ENCODE results near the gene COL20A1. TPM values are rescaled to one million over a fixed set of nuclear protein-coding genes. Genes with fewer than 3 reads are reported as not detected.

The COL20A1 gene
- total RNA-seq, 1 donor from 2014 or later = 3.0 TPM

DNA sequence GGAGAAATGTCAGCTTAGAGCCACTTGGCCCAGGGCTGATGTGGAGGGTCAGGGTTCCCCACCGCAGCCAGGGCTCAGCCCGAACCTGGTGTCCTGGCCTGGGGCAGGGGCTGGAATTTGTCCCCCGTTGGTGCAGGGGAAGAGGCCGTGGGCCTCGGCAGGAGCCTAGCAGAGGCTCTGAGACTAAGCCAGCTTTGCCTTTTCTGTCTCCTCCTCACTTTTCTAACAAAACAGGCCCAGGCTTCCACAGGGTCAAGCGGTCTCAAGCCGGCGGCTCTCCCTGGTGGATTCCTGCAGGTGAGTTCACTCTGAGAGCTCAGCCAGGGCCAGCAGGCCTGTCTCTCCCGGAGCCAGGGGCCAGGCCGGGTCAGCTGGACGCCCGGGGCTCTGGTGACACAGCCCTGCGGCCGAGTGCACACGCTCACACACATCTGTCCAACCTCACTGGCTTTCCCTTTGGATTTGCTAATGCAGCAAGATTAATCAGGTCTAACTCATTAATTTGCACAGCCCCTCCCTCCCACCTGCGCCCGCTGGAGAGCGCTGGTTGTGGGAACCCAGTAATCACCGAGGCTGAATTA, 71.1 kb downstream of the COL20A1 start:
- no peak for DNase-seq

DNA sequence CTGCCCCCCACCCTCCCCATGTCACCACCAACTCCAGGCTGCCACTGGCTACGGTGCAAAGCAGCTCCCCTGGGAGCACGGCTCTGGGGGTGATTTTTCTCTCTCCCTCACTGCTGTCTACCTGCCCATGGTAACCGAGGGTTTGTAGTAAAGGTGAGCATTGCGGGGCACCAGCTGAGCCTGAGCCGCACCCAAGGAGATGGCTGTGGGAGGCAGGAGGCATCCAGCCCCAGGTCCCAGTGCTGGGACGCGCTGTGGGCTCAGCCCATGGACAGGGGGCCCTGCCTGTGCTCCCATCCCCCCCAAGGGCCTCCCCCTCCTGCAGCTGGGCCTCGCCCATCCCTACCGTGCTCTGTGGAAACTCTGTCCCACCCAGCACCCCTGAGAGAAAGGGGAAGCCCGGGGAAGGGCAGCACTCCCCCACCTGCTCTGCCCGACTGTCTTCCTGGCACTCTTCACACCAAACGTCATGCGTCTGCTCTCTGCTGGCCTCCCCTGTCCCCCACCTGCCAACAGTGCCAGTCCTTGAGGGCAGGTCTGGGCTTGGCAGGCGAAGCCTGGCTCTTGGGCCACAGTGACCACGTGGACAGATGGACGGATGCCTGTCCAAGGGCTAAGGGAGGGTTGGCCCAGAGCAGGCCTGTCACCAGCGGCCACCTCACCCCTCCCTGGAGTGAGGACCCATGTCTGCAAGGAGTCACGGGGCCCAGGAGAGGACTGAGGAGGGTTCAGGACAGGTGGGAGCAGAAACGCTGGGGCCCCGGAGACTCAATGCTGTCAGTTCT, 72.0 kb downstream of the COL20A1 start:
- DNase-seq = no peak

DNA sequence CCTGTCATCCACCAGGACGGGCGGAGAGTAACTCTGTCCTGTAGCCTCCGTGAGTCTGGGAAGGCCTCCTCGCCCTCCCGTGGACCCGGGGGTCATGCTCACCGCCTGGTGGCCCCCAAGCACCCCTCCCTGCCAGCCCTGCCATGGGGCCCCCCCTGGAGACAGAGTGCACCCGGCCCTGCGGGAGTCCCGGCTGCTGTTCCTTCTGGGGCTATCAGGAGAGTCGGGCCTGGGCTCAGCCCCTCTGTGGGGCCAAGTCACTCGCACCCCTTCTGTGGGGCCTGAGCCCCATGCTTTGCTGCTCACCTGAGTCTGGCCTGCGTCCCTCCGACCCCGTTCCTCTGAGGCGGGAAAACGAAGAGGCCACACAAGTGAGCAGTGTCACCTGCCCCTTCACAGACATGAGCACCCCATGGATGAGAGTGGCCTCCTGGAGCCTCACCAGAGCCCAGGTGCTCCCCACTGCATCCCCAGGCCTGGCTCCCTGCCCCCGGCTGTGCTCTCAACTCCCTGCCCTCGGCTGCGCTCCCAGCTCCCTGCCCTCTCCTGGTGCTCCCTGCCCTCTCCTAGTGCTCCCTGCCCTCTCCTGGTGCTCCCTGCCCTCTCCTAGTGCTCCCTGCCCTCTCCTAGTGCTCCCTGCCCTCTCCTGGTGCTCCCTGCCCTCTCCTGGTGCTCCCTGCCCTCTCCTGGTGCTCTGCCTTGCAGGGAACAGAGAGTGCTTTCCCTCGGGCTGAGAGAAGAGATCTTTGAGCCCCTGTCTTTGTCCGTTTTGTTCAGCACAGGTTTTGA, 72.8 kb downstream of the COL20A1 start:
- DNase-seq = no peak

DNA sequence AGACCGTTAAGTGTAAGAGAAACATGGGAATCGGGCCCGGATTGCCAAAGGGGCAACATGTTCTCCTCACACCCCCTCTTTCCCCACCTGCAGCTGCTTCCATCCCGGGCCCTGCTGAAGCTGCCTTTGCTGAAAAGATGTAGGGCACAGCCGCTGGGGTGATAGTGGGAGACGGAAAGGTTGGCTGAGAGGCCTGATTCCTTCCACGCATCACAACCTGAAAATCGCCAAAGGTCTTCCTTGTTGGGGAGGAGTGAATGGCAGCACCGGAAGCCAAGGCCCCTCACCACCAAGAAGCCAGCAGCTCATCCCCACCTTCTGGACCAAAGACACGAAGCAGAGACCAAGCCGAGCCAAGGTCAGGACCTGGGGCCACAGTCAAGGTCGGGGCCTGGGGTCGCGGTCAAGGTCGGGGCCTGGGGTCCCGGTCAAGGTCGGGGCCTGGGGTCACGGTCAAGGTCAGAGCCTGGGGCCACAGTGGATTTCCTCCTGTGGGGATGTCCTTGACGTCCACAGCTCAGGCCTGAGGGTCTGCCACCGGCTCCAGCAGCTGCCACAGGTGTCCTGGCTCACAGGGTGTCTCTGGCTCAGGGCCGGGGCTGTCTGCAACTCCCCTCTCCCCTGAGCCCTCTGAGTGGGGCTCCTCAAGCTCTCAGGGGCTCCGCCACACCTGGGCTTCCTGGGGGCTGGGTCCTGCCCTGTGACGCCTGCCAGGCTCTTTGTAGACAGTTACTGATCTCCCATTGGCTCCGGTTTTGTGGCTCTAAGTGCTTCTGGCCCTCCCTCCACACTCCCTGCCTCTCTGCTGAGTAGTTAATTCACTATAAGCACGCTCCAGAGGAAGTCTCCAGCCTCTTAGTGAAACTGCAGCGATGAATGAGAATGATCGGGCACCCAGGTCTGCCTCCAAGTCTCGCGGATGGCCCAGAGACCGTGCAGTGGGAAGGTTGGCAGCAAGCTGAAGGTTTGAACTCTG, 73.7 kb downstream of the COL20A1 start:
- DNase-seq = no peak

DNA sequence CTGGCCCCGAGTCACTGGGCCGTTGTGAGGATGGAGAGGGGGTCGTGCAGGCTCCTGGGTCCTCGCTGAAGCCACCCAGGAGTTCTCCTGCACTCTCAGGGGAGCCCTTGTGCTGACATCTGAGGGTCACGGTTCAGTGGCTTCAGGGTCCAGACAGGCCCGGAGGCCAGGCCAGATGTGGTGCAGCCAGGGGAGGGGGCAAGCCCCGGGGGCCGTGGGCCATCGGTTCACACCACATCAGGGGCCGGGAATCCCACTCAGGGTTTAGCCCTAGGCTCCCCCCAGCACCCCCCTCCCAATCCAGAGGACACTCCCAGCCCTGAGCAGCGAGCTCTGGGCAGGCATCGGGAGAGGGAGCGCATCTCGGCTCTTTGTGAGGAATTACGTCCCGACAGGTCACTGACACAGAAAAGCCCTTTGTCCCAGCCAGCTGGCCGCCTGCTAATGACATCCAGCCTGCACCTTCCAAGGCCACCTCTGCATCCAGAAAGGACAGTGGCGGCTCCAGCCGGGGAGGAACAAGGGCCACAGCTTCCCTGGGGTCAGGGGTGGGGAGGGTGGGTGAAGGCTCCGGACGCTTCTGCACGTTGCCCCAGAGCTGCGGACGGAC, 74.6 kb downstream of the COL20A1 start:
- no peak for DNase-seq

DNA sequence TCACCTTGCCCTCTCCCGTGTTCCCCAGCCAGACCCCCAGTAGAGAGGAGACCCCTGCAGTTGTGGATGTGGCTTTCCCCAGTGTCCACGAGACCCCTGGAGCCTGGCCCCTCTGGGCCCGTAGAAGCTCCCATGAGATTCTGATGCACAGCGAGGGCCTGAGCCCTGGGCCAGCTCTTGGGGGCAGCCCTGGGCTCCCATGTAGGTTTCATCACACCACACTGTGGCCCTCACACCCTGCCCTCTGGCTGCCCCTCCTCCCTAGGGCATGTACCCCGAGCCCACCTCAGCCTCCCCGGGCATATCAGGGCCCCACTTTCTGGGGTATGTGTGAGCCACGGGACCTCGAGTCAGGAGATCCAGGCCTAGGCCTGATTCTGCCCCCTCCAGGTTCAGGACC, 75.2 kb downstream of the COL20A1 start:
- DNase-seq = no peak

DNA sequence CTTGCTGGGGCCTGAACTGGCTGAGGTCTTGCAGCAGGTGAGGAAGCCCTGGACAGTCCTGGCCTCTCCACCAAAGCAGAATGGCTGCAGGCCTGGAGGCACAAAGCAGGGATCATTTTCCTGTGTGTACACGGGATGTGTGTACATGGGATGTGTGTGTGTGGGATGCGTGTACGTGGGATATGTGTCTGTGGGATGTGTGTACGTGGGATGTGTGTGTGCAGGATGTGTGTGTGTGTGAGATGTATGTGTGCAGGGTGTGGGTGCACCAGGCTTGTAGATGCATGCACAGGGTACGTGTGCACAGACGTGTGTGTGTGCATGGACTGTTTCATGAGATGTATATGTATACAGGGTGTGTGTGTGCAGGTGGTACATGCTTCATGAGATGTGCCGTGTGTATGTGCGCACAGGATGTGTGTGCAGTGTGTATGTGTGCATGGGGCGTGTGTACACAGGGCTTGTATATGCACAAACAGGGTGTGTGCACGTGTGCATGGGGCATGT, 76.1 kb downstream of the COL20A1 start:
- DNase-seq = no peak

DNA sequence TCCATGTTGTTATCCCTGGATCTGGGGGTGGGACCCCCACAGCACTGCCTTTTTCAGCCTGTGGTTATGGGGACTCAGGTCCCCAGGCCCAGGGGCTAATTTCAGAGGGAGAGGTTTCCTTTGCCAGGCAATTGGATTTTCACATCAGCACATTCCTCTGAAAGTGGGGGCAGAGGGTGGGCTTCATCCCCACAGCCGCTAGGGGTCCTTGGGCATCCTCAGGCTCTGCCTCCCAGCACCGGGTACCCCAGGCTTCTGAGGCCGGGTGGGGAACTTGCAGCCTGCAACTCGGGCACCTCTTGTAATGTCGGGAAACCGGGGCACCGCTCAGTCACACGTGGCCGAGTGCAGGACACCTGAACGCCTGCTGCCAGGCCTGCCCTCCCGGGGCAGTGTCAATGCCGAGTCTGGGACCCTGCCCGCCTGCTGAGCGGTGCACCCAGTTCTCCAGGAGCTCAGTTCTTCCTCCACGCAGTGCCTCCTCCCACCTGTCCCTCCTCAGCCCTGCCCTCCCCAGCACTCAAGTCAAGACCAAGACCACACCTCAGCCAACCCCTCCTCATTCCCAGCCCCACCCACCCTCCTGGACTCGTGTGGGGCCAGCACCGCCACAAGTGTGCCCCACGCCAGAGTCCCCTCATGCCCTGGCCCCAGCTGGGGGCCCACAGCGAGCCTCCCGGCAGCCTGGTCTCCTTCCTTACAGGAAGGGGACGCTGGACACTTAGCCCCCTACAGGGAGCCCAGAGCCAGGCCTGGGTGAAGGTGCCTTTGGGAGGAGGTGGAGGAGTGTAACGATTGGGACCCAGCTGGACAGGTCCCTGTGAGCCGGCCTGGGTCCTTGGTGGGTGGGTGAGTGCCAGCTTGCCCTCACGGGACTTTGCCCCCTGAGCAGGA, 77.0 kb downstream of the COL20A1 start:
- no peak for DNase-seq

DNA sequence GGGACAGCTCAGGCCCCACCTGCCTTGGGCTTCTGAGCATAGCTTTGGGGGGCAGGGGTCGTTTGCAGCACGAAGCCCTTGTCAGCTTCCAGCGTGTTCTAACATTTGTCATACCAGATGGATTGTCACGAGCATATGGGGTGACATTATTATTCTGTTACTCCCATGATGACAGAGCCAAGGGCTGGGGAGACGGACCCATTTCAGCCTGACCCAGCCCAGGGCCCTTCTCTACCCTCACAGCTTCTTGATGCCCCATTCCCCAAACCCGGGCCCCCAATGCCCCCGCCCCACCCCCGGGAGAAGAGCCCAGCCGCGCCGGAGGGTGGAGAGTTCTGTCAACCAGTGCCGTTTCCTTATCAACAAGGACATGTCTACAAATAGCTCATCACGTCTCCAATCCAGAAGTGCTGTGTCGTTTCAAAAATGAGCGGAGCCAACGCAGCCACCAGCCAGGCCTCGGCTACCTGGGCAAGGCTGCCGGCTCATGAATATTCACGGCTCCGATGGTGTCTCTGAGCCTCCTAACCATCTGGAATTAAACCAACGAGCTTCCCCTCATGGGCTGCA, 77.7 kb downstream of the COL20A1 start:
- no peak for DNase-seq

DNA sequence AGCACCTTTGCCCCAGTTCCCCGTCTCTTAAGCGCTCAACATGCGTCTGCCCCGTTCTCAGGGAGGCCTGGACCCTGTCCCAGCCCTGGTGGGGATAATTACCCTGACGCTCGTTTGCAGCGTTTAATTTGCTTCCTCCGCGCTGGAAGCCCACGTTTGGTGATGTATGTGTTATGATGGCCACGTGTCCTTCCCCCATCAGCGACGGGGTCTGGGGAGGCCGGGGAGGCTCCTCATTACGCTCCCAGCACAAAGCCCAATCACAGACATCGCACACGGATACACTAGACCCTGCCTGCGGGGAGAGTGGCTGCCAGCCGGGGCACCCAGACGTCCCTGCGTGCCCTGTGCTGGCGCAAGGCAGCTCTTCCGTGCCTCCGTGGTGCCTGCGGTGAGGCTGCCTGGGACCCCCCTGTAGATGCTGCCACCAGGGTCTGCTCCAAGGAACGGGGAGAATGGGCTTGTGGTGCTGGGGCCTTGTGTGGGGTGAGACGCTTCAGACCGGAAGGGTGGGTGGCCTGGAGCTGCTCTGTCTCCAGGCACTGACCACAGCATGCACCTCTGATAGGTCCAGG, 78.4 kb downstream of the COL20A1 start:
- DNase-seq = no peak

DNA sequence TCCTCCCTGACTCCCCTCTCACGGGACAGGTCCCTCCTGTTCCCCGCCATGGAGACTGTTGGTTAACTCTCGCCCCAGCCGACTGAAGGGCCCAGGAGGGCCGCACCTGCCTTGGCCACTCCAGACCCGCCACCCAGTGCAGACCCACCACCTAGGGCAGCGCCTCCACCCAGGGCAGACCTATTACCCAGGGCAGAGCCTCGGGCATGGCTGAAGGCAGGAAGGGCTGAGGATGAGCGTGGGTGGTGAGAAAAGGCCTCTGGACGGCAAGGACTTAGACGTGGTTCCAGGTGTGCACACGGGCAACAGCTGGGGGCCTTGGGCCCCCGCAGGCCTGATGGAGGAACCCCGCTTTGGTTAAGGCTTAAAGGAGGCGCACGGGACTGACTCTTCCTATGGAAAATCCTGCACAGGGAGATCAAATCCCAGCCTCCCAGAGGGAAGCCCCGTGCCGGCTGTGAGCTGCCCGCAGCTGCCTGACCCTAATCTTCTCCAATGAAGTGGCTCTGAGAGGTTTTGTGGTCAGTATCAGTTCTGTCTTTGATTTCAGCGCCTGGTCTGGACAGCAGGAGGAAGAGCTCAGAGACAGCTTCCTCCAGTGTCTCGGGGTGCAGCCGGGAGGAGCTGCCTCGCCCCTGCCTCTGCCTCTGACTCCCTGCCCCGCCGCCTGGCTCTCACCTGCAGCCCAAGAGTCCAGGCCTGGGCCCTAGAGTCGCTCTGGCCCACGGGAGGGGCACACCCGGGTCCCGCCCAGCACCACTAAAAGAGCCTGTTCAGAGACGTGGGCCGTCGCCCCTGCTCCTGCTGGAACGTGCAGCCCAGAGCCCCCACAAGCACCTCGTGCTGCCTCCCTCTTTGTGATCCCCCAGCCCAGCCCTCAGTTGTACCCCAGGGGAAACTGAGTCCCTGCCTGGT, 80.2 kb downstream of the COL20A1 start:
- DNase-seq = no peak

DNA sequence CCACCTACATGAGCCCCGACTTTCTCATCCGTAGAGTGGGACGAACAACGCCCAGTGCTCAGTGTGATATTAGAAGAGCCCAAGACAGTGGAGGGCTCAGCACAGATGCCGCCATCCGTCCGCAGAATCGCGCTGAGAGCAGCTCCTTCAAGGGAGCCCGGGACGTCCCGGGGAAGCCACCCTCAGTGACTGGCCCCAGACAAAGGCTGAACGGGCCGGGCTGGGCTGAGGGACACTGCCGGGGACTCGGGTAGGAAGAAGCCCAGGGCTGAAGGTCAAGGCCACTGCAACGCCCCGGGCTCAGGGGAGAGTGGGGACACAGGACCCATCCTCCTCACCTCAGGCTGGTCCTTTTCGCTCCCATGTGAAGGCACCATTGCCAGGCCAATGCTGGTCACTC, 81.0 kb downstream of the COL20A1 start:
- no peak for DNase-seq

DNA sequence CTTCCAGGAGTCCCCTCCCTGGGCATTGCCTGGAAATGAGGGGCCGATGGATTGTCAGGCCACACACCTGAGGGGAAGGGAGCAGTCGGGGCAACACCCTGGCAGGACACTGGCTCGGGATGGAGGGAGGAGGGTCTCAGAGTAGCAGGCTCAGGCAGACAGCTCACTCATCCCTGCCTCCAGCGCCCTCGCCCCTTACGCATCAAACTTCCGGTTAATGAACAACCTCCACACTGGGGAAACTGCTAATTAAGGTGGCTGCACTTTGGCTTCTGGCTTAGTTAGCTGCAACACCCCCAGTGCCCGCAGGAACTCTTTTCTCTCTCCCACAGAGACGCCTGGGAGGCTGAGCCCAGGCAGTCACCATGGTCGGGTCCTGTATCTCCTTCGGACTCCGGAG, 81.5 kb downstream of the COL20A1 start:
- no peak for DNase-seq

DNA sequence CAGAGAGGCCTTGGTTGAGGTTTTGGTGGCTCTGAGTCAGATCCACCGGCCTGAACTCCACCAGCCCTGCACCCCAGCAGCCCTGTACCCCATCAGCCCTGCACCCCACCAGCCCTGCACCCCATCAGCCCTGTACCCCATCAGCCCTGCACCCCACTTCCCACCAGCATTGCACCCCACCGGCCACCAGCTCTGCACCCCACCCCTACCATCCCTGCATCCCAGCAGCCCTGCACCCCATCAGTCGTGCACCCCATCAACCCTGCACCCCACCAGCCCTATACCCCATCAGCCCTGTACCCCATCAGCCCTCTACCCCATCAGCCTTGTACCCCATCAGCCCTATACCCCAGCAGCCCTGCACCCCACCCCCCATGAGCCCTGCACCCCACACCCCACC, 82.5 kb downstream of the COL20A1 start:
- no peak for DNase-seq

DNA sequence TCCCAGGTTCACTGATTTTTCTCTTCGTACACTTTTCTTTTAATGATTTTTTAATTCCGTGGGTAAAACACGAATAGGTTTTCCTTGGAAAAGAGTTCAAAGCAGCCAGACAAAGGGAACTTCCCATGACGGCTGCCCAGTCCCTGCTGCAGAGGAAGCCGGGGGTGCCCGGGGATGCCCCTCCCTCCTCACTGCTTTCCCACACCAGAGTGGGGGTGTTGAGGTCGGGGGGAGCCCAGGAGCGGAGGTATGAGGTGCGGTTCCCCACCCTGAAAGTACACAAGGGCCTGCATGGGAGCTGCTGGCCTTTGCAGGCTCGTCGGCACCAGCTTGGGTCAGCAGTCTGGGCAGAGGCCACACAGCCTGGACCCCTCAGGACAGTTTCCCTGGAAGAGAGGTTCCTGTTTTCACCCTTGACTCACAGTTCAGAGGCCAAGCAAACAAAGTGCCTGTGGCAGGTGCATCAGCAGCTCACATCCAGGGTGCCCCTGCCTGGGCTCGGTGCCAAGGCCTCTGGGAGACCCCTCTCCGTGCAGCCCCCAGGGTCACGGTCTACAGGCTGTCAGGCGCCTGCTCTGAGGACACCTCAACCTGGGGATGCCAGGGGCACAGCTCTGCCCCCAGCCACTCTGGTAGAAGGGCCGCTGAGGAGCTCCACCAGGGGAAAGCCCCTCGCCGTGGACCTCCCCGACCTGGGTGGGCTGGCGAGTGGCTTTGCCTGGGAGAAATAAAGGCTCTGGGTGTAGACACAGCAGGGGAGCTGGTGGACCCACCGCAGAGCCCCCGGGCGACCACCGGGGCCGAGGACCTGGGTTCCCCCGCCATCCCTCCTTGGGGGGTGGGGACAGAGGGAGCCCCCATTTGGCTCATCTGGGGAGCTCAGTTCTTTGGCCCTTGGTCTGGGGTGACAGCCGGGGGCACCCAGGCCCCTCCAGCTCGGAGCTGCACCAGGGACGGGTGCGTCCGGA, 83.6 kb downstream of the COL20A1 start:
- DNase-seq = no peak

DNA sequence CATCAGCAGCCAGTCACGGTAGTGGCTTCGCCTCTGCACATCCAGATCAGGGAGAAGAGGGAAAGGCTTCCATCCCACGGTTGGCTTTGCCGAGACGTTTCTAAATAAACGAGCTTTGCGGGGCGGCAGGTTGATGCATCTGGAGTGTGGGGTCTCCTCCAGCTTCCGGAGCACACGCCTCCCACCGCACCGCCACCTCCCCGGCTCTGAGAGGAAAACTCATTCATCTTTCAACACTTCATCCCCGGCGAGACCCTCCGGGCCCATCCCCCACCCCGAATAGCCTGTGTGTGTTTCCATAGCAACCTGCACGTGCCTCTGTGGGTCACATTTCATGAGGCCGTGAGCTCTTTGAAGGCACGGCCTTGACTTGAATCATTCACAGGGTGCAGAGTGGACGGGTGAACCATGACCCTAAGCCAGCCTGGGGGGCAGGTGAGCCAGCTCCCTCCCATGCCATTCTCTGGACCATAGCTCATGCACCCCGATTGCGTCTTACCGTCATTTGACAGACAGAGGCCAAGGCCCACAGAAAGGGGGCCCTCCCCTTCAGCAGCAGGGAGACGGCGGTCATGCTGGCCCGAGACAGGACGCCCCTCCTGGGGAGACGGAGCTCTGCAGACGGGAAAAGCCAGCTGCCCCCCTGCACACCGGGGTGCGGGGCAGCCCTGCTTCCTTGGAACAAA, 84.4 kb downstream of the COL20A1 start:
- no peak for DNase-seq

DNA sequence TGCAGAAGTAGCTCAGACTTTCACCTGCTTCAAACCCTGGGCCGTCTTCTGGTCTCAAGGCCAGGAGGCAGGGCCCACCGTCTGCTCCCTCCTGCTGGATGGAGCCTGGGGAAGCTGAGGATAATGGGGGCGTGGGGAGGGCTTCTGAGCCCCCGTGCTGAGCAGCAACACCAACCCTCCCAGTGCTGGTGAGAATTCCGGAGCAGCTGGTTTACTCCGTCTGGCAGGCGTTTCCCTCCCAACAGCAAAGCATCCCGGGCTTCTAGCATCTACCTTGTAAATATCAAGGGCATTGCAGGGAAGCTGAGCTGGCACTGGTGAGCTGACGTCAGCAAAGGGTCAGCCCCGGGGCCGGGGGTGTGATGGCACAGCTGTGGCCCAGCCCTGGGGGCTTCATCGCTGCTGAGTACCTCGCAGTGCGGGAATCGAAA, 85.0 kb downstream of the COL20A1 start:
- no peak for DNase-seq

Data from occipital lobe (tissue), 2 donors.